GM23338 (cell line): ENCODE results near the gene ZNF664.
A peak's percentile ranks its signal among the peaks of the same experiment; 100 is the strongest.

Source experiments
- CREB1 ChIP-seq: fragments of 250-450 bp; sonication (Bioruptor Pico); IDR thresholded peaks from 2 replicates; pipeline ENCODE4 v1.5.0; 2020; ENCODE audit warnings: low read depth, mild to moderate bottlenecking, moderate library complexity
- CTCF ChIP-seq, 2 experiments: fragments of 200-600 bp in 1 of 2; sonication (generic) in 1 of 2; conservative IDR thresholded peaks; 2 replicates each; pipeline versions ENCODE4 v1.5.1 to v1.6.1; 2016 to 2017; ENCODE audit warnings: antibody characterized with exemption in 2 of 2, low read depth in 2 of 2, mild to moderate bottlenecking in 2 of 2, moderate library complexity in 1 of 2
- ETS1 ChIP-seq: IDR thresholded peaks from 2 replicates; pipeline ENCODE4 v1.6.1; 2016; ENCODE audit warnings: antibody characterized with exemption
- EZH2 ChIP-seq: fragments of 200-600 bp; sonication (generic); IDR thresholded peaks from one replicate; pipeline ENCODE4 v1.8.0; 2017; ENCODE audit warnings: antibody characterized with exemption, mild to moderate bottlenecking, low read depth; ENCODE audit not compliant: unreplicated experiment
- EZH2phosphoT487 ChIP-seq: fragments of 200-600 bp; sonication (generic); IDR thresholded peaks from one replicate; pipeline ENCODE4 v1.8.1; 2018; ENCODE audit warnings: antibody characterized with exemption; ENCODE audit not compliant: unreplicated experiment
- JUNB ChIP-seq: IDR thresholded peaks from one replicate; pipeline ENCODE4 v1.6.1; 2016; ENCODE audit warnings: antibody characterized with exemption; ENCODE audit not compliant: unreplicated experiment
- NANOG ChIP-seq: IDR thresholded peaks from 2 replicates; pipeline ENCODE4 v1.6.1; 2016; ENCODE audit warnings: antibody characterized with exemption, borderline replicate concordance
- POLR2AphosphoS5 ChIP-seq: IDR thresholded peaks from 2 replicates; pipeline ENCODE4 v1.6.1; 2016; ENCODE audit warnings: antibody characterized with exemption, low read depth
- REST ChIP-seq: IDR thresholded peaks from one replicate; pipeline ENCODE4 v1.6.1; 2018; ENCODE audit warnings: antibody characterized with exemption; ENCODE audit not compliant: unreplicated experiment
- STAT1 ChIP-seq: IDR thresholded peaks from one replicate; pipeline ENCODE4 v1.6.1; 2016; ENCODE audit warnings: antibody characterized with exemption; ENCODE audit not compliant: unreplicated experiment
- ZNF114 ChIP-seq: fragments of 250-450 bp; sonication (Bioruptor Pico); IDR thresholded peaks from 2 replicates; pipeline ENCODE4 v1.5.0; 2020; ENCODE audit warnings: mild to moderate bottlenecking, moderate library complexity
- ZNF331 ChIP-seq: fragments of 250-450 bp; sonication (Bioruptor Pico); IDR thresholded peaks from 2 replicates; pipeline ENCODE4 v1.5.0; 2020; ENCODE audit warnings: low read depth, mild to moderate bottlenecking, moderate library complexity
- ZNF462 ChIP-seq: fragments of 250-450 bp; sonication (Bioruptor Pico); IDR thresholded peaks from 2 replicates; pipeline ENCODE4 v1.5.0; 2020; ENCODE audit warnings: mild to moderate bottlenecking, moderate library complexity

- TF ChIP-seq EZH2 (no peak), CTCF (conservative IDR thresholded peaks at IDR 0.05; ENCODE audit: low read depth in 2 of 2) (peak in 1 of 2 experiments; percentile 39; a peak in 2 of 4 replicates), CREB1 (CRISPR knock-in tag) (no peak), ZNF331 (no peak), POLR2AphosphoS5 (peak; percentile 63), REST (no peak), EZH2phosphoT487 (no peak), STAT1 (no peak), JUNB (no peak), ETS1 (no peak), ZNF114 (CRISPR knock-in tag) (no peak), ZNF462 (CRISPR knock-in tag) (no peak), NANOG (no peak)
Measured at GRCh38 chr12:123972457-123973401, at the start of gene ZNF664, which contains the start of gene CCDC92.
